ENCODE data around the gene MTCL1. TPM values are rescaled to one million over a fixed set of nuclear protein-coding genes. Genes with fewer than 3 reads are reported as not detected.

Gene MTCL1
- total and polyA plus RNA-seq, 10 of the 15 experiments (the other 5 are each of a cell fraction or from before 2014, with no cell fraction given) = 0.03 to 0.36 (median 0.13) TPM; not detected in 4

- H3K27me3 ChIP-seq (replicated peaks in 1 of 2; ENCODE audit: control insufficient read depth in 2 of 2, insufficient read depth in 2 of 2, low read length in 1 of 2) = no peaks in the 10 kb centered on the region
- H3K4me2 ChIP-seq (ENCODE audit: control insufficient read depth, insufficient read depth) = no peak overlapping the region
- H3K9me3 ChIP-seq (replicated peaks; ENCODE audit: control insufficient read depth, insufficient read depth, low read length) = no peaks in the 10 kb centered on the region
- no peaks in the 10 kb centered on the region for H3K36me3 ChIP-seq (ENCODE audit: control insufficient read depth in 2 of 2, insufficient read depth in 2 of 2, low read length in 1 of 2)
- SMC1A ChIA-PET (ENCODE audit: uncharacterized antibody, unreplicated experiment) = interaction anchor here (0.9 kb wide), 1 partner anchor 10 kb away, joined by 4 read pairs; no protein-coding TSS in a partner anchor
- no peak overlapping the region for H3K4me3 ChIP-seq
- in situ Hi-C loops (cut with MboI) (no loop called here), intact Hi-C loops (cut with micrococcal nuclease; ENCODE audit: unreplicated experiment) (no loop called here)
- ATAC-seq (no peak), FAIRE-seq (no peak), DNase-seq (ENCODE audit: low read depth, low spot score) (no peak)
- CTCF ChIA-PET = no interaction called here
- no peak for TF ChIP-seq MTA3 (IDR thresholded peaks at IDR 0.05; ENCODE audit: borderline replicate concordance, low read length)
- no peak for TF ChIP-seq ASH2L (IDR thresholded peaks at IDR 0.05; ENCODE audit: borderline replicate concordance, low read depth)
- TF ChIP-seq KLF5 (IDR thresholded peaks at IDR 0.05; ENCODE audit: partially characterized antibody) = no peak
- no peak for TF ChIP-seq IRF4 (IDR thresholded peaks at IDR 0.05; ENCODE audit: low read depth, low read length)
- TF ChIP-seq MEF2B (IDR thresholded peaks at IDR 0.05; ENCODE audit: partially characterized antibody, poor library complexity, severe bottlenecking) = no peak
- no peak for TF ChIP-seq HDAC6 (IDR thresholded peaks at IDR 0.05; ENCODE audit: unreplicated experiment)
- TF ChIP-seq EP300 (IDR thresholded peaks at IDR 0.05; ENCODE audit: borderline replicate concordance in 1 of 2, control insufficient read depth in 1 of 2, low read depth in 2 of 2, low read length in 2 of 2) = no peak
- TF ChIP-seq MYC (IDR thresholded peaks at IDR 0.05; ENCODE audit: insufficient read depth, insufficient read length, insufficient replicate concordance, low read length, severe bottlenecking) = no peak
- TF ChIP-seq NBN (IDR thresholded peaks at IDR 0.05) = no peak
- no peaks in the 10 kb centered on the region for H4K20me1 ChIP-seq (ENCODE audit: control insufficient read depth, insufficient read depth)
- no peaks in the 10 kb centered on the region for H3K79me2 ChIP-seq (ENCODE audit: control insufficient read depth, insufficient read depth, low read length)
- H3K27ac ChIP-seq (ENCODE audit: control insufficient read depth, insufficient read depth) = no peak overlapping the region
- POLR2A ChIA-PET = no interaction called here
- BruUV-seq (replicated peaks) = no TSS peak
- WGBS (ENCODE audit: insufficient coverage, insufficient replicate concordance, low lambda C conversion rate, missing lambda C conversion rate) = 49% methylated on average over 4 of the region's 4 CpGs
- no peak overlapping the region for H3K9ac ChIP-seq (ENCODE audit: control insufficient read depth, insufficient read depth, low read length)
- H2AFZ ChIP-seq (ENCODE audit: control insufficient read depth, low read depth, low read length) = no peak overlapping the region
- no peaks in the 10 kb centered on the region for H3K4me1 ChIP-seq (ENCODE audit: control insufficient read depth, insufficient read depth, low read length)
- RAD21 ChIA-PET (ENCODE audit: unreplicated experiment) = no interaction called here
Measured at GRCh38 chr18:8726963-8727705, 21.8 kb downstream of the MTCL1 start.

All from GM12878 (cell line).